ENCODE measurements around the gene MYBL2. TPM values are rescaled to one million over a fixed set of nuclear protein-coding genes. Genes with fewer than 3 reads are reported as not detected.
"Not testable (repeated sequence)": the region's sequence is repeated elsewhere in the genome, so short reads cannot be mapped to it uniquely, and the experiment has no call there.

The MYBL2 gene
- total RNA-seq = 22.8 to 26.8 TPM (median 24.3 TPM) in 3 replicates

- Mint-ChIP-seq H3K27me3 (ENCODE audit: low read depth) (peaks cover 12% of the 10 kb centered on the region), H3K9me3 (no peaks in the 10 kb centered on the region), H3K4me3 (peak within 1 kb of the TSS; percentile 67), H3K27ac (no peak within 1 kb of the TSS), H3K36me3 (no peaks in the 10 kb centered on the region), H3K4me1 (peaks cover 6% of the 10 kb centered on the region)
- no peak for TF ChIP-seq CTCF (IDR thresholded peaks at IDR 0.05; ENCODE audit: unreplicated experiment)
- DNase-seq (ENCODE audit: low spot score in 2 of 2, unreplicated experiment in 2 of 2) = peak; percentile 49 to 71
Measured at GRCh38 chr20:43666376-43667328, at the start of gene MYBL2. TSS of gene MYBL2 (plus strand) at chr20:43667114. CDS start at chr20:43667284, 170 bp downstream.

- no peak for TF ChIP-seq CTCF (IDR thresholded peaks at IDR 0.05; ENCODE audit: unreplicated experiment)
- Mint-ChIP-seq H3K36me3 (peaks cover 34% of the 10 kb centered on the region), H3K27me3 (ENCODE audit: low read depth) (no peaks in the 10 kb centered on the region), H3K4me1 (no peaks in the 10 kb centered on the region), H3K4me3 (no peak overlapping the region), H3K27ac (no peak overlapping the region), H3K9me3 (no peaks in the 10 kb centered on the region)
- no peak for DNase-seq (ENCODE audit: low spot score in 2 of 2, unreplicated experiment in 2 of 2)
Measured at GRCh38 chr20:43631598-43631997, 35.3 kb upstream of the MYBL2 start.

GRCh38 chr20:43636429-43636828 is 30.5 kb upstream of the MYBL2 start:
- no peaks in the 10 kb centered on the region for H3K4me1 Mint-ChIP-seq
- H3K27me3 Mint-ChIP-seq (ENCODE audit: low read depth) = no peaks in the 10 kb centered on the region
- H3K36me3 Mint-ChIP-seq = peaks cover 38% of the 10 kb centered on the region
- H3K4me3 Mint-ChIP-seq = no peak overlapping the region
- no peak for DNase-seq (ENCODE audit: low spot score in 2 of 2, unreplicated experiment in 2 of 2)
- no peaks in the 10 kb centered on the region for H3K9me3 Mint-ChIP-seq
- no peak overlapping the region for H3K27ac Mint-ChIP-seq
- no peak for TF ChIP-seq CTCF (IDR thresholded peaks at IDR 0.05; ENCODE audit: unreplicated experiment)

- H3K36me3 Mint-ChIP-seq = peaks cover 30% of the 10 kb centered on the region
- no peaks in the 10 kb centered on the region for H3K27me3 Mint-ChIP-seq (ENCODE audit: low read depth)
- no peaks in the 10 kb centered on the region for H3K9me3 Mint-ChIP-seq
- no peak overlapping the region for H3K27ac Mint-ChIP-seq
- H3K4me3 Mint-ChIP-seq = no peak overlapping the region
- no peaks in the 10 kb centered on the region for H3K4me1 Mint-ChIP-seq
- no peak for TF ChIP-seq CTCF (IDR thresholded peaks at IDR 0.05; ENCODE audit: unreplicated experiment)
- DNase-seq (ENCODE audit: low spot score in 2 of 2, unreplicated experiment in 2 of 2) = no peak
Measured at GRCh38 chr20:43642548-43642947, 24.4 kb upstream of the MYBL2 start.

GRCh38 chr20:43650997-43651525 is 15.9 kb upstream of the MYBL2 start:
- no peaks in the 10 kb centered on the region for H3K27me3 Mint-ChIP-seq (ENCODE audit: low read depth)
- H3K27ac Mint-ChIP-seq = no peak overlapping the region

GRCh38 chr20:43651650-43652184 is 15.2 kb upstream of the MYBL2 start:
- H3K9me3 Mint-ChIP-seq = not testable (repeated sequence)

More at GRCh38 chr20:43650997-43651525, 15.9 kb upstream of the MYBL2 start:
- Mint-ChIP-seq H3K4me1 (peaks cover under 1% of the 10 kb centered on the region), H3K4me3 (no peak overlapping the region), H3K9me3 (no peaks in the 10 kb centered on the region), H3K36me3 (peaks cover 13% of the 10 kb centered on the region)
- DNase-seq (ENCODE audit: low spot score in 2 of 2, unreplicated experiment in 2 of 2) = no peak
- TF ChIP-seq CTCF (IDR thresholded peaks at IDR 0.05; ENCODE audit: unreplicated experiment) = no peak

More at GRCh38 chr20:43651650-43652184, 15.2 kb upstream of the MYBL2 start:
- not testable (repeated sequence) for H3K27ac Mint-ChIP-seq; H3K36me3 Mint-ChIP-seq; DNase-seq (ENCODE audit: low spot score in 2 of 2, unreplicated experiment in 2 of 2); H3K4me1 Mint-ChIP-seq; H3K4me3 Mint-ChIP-seq; H3K27me3 Mint-ChIP-seq (ENCODE audit: low read depth)
